Esophagus (tissue), 2 donors: Measurements from ENCODE around the gene AMFR. TPM values are rescaled to one million over a fixed set of nuclear protein-coding genes. Genes with fewer than 3 reads are reported as not detected.

Experiments used
- H3K27ac ChIP-seq, 2 donors: one replicate each; pipeline ENCODE4 v1.5.1; 2013; ENCODE audit warnings: low read depth in 2 of 2, mild to moderate bottlenecking in 2 of 2, inconsistent platforms in 1 of 2, low read length in 1 of 2, moderate library complexity in 1 of 2
- H3K27me3 ChIP-seq, 2 donors: one replicate each; pipeline ENCODE4 v1.6.1; 2013; ENCODE audit warnings: low read length in 2 of 2, control low read depth in 1 of 2, mild to moderate bottlenecking in 1 of 2; ENCODE audit not compliant: insufficient read depth in 2 of 2, control insufficient read depth in 1 of 2
- H3K36me3 ChIP-seq, 2 donors: one replicate each; pipeline ENCODE4 v1.6.1; 2013; ENCODE audit warnings: low read length in 1 of 2; ENCODE audit not compliant: control insufficient read depth in 2 of 2, insufficient read depth in 2 of 2
- H3K4me1 ChIP-seq, 2 donors: one replicate each; pipeline ENCODE4 v1.6.1; 2013; ENCODE audit warnings: low read length in 1 of 2; ENCODE audit not compliant: control insufficient read depth in 2 of 2, insufficient read depth in 2 of 2
- H3K4me3 ChIP-seq, 2 donors: one replicate each; pipeline ENCODE4 v1.5.1; 2013; ENCODE audit warnings: low read length in 2 of 2, mild to moderate bottlenecking in 2 of 2, low read depth in 1 of 2, moderate library complexity in 1 of 2
- H3K9me3 ChIP-seq, 2 donors: one replicate each; pipeline ENCODE4 v1.6.1; 2013; ENCODE audit warnings: mild to moderate bottlenecking in 2 of 2, low read depth in 1 of 2, low read length in 1 of 2, moderate library complexity in 1 of 2; ENCODE audit not compliant: control insufficient read depth in 2 of 2, insufficient read depth in 1 of 2
- WGBS, 2 donors: extraction: QIAGEN DNeasy Blood & Tissue Kit; methylation state at CpG; one replicate each; pipeline ENCODE4 v1.1.7; 2013; 5-methylcytosine and 5-hydroxymethylcytosine counted together
- polyA plus RNA-seq, 2 donors: library from polyadenylated mRNA; stranded (reverse); fragments of 200-250 nt; gene quantifications; one replicate each; pipeline ENCODE4 v1.2.3, GENCODE V29; 2013
- donor health status: healthy with polysubstance abuse.
- donor health status: Bipolar disorder and iron deficiency.

AMFR gene
- polyA plus RNA-seq, 2 donors = 57.3 to 62.5 TPM

- Histone ChIP-seq H3K27ac (no peak overlapping the region), H3K4me1 (no peaks in the 10 kb centered on the region), H3K9me3 (no peaks in the 10 kb centered on the region), H3K36me3 (no peaks in the 10 kb centered on the region), H3K27me3 (no peaks in the 10 kb centered on the region), H3K4me3 (no peak overlapping the region)
- WGBS, 2 donors = 84 to 85% methylated on average over 4 of the region's 4 CpGs
Measured at GRCh38 chr16:56415875-56416274, 9.5 kb downstream of the AMFR start.

GRCh38 chr16:56414366-56414765, 11.0 kb downstream of the AMFR start:
- Histone ChIP-seq H3K36me3 (no peaks in the 10 kb centered on the region), H3K4me1 (no peaks in the 10 kb centered on the region), H3K27me3 (no peaks in the 10 kb centered on the region), H3K4me3 (no peak overlapping the region), H3K27ac (no peak overlapping the region), H3K9me3 (no peaks in the 10 kb centered on the region)
- WGBS, 2 donors = 84 to 94% methylated on average over 5 of the region's 5 CpGs

- no peak overlapping the region for H3K4me3 ChIP-seq
- H3K9me3 ChIP-seq = no peaks in the 10 kb centered on the region
- 80 to 92% methylated on average over 5 of the region's 5 CpGs for WGBS, 2 donors
- H3K36me3 ChIP-seq = no peaks in the 10 kb centered on the region
- H3K4me1 ChIP-seq = no peaks in the 10 kb centered on the region
- no peaks in the 10 kb centered on the region for H3K27me3 ChIP-seq
- H3K27ac ChIP-seq = no peak overlapping the region
Measured at GRCh38 chr16:56413381-56413780, 12.0 kb downstream of the AMFR start.

GRCh38 chr16:56411624-56412023, 13.7 kb downstream of the AMFR start:
- H3K36me3 ChIP-seq = peaks cover 3 to 4% of the 10 kb centered on the region in 2 donors
- WGBS, 2 donors = 94% methylated on average over 2 of the region's 2 CpGs
- no peak overlapping the region for H3K27ac ChIP-seq
- H3K4me3 ChIP-seq = no peak overlapping the region
- no peaks in the 10 kb centered on the region for H3K27me3 ChIP-seq
- H3K9me3 ChIP-seq = no peaks in the 10 kb centered on the region
- H3K4me1 ChIP-seq = no peaks in the 10 kb centered on the region

- Histone ChIP-seq H3K27ac (no peak overlapping the region), H3K4me1 (no peaks in the 10 kb centered on the region), H3K9me3 (no peaks in the 10 kb centered on the region), H3K4me3 (no peak overlapping the region), H3K27me3 (no peaks in the 10 kb centered on the region), H3K36me3 (peaks cover 3 to 4% of the 10 kb centered on the region in 2 donors)
- 91% methylated on average over 5 of the region's 5 CpGs for WGBS, 2 donors
Measured at GRCh38 chr16:56411123-56411522, 14.2 kb downstream of the AMFR start.

- Histone ChIP-seq H3K27me3 (no peaks in the 10 kb centered on the region), H3K36me3 (peaks cover 5 to 9% of the 10 kb centered on the region in 2 donors), H3K27ac (peak overlapping the region; percentile 62 to 84), H3K4me1 (no peaks in the 10 kb centered on the region), H3K4me3 (no peak overlapping the region), H3K9me3 (no peaks in the 10 kb centered on the region)
- 52 to 59% methylated on average over 4 of the region's 4 CpGs for WGBS, 2 donors
Measured at GRCh38 chr16:56409195-56409594, 16.1 kb downstream of the AMFR start.

- Histone ChIP-seq H3K27me3 (no peaks in the 10 kb centered on the region), H3K27ac (peak overlapping the region; percentile 55 to 62), H3K36me3 (peaks cover 5 to 9% of the 10 kb centered on the region in 2 donors), H3K4me1 (no peaks in the 10 kb centered on the region), H3K9me3 (no peaks in the 10 kb centered on the region), H3K4me3 (no peak overlapping the region)
- WGBS, 2 donors = 80 to 82% methylated on average over 7 of the region's 7 CpGs
Measured at GRCh38 chr16:56408379-56409098, 16.8 kb downstream of the AMFR start.

GRCh38 chr16:56405977-56406672, 19.2 kb downstream of the AMFR start:
- no peak overlapping the region for H3K27ac ChIP-seq
- no peaks in the 10 kb centered on the region for H3K27me3 ChIP-seq
- H3K4me3 ChIP-seq = no peak overlapping the region
- no peaks in the 10 kb centered on the region for H3K9me3 ChIP-seq
- peaks cover 18 to 25% of the 10 kb centered on the region in 2 donors for H3K36me3 ChIP-seq
- WGBS, 2 donors = 88% methylated on average over 4 of the region's 4 CpGs
- no peaks in the 10 kb centered on the region for H3K4me1 ChIP-seq

GRCh38 chr16:56401482-56401881, 23.9 kb downstream of the AMFR start:
- H3K4me3 ChIP-seq = no peak overlapping the region
- H3K9me3 ChIP-seq = no peaks in the 10 kb centered on the region
- WGBS, 2 donors = 85 to 92% methylated on average over 5 of the region's 5 CpGs
- H3K4me1 ChIP-seq = no peaks in the 10 kb centered on the region
- H3K36me3 ChIP-seq = peaks cover 15 to 22% of the 10 kb centered on the region in 2 donors
- H3K27ac ChIP-seq = no peak overlapping the region
- H3K27me3 ChIP-seq = no peaks in the 10 kb centered on the region

GRCh38 chr16:56400458-56400857, 24.9 kb downstream of the AMFR start:
- H3K4me1 ChIP-seq = no peaks in the 10 kb centered on the region
- peaks cover 15 to 22% of the 10 kb centered on the region in 2 donors for H3K36me3 ChIP-seq
- no peaks in the 10 kb centered on the region for H3K9me3 ChIP-seq
- no peak overlapping the region for H3K4me3 ChIP-seq
- no peak overlapping the region for H3K27ac ChIP-seq
- 80 to 83% methylated on average over 5 of the region's 5 CpGs for WGBS, 2 donors
- no peaks in the 10 kb centered on the region for H3K27me3 ChIP-seq
